Measurements from ENCODE around the gene TOMM34.

TOMM34 gene

DNA sequence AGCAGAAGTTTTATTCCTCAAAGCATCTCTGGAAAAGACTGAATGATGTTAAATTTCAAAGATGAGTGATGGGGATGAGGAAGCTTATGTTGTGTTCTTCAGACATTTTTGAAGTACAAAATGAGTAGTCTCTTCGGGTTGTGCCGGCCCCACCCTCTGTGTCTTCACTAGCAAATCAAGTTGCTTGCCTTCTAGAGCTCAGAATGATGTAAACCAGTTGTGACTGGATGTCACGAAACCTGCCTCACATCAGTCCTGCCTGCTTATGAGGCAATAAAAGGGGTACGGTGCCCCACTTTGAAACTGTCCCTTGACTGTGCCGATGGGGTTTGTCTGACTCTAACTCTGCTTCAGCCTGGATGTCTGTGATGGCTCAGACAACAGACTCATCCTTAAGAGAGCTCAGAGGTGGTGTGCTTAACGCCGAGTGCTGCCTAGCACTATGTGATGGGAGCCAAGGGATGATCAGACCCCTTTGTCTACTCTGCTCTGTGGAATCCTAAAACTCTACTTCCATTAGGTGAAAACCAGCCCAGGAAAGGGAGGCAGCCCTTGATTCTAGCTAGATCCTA is 19.0 kb downstream of the TOMM34 start:
- no peaks in the 10 kb centered on the region for H3K4me1 ChIP-seq (ENCODE audit: low read depth, poor library complexity, severe bottlenecking)
- no peaks in the 10 kb centered on the region for H3K79me2 ChIP-seq (ENCODE audit: insufficient read depth, low read depth)
- H3K9ac ChIP-seq, result no peak overlapping the region
- no peak overlapping the region for H3K4me3 ChIP-seq (IDR thresholded peaks at IDR 0.05; ENCODE audit: insufficient read depth, low read depth, low read length)
- TF ChIP-seq, protein P1, sequence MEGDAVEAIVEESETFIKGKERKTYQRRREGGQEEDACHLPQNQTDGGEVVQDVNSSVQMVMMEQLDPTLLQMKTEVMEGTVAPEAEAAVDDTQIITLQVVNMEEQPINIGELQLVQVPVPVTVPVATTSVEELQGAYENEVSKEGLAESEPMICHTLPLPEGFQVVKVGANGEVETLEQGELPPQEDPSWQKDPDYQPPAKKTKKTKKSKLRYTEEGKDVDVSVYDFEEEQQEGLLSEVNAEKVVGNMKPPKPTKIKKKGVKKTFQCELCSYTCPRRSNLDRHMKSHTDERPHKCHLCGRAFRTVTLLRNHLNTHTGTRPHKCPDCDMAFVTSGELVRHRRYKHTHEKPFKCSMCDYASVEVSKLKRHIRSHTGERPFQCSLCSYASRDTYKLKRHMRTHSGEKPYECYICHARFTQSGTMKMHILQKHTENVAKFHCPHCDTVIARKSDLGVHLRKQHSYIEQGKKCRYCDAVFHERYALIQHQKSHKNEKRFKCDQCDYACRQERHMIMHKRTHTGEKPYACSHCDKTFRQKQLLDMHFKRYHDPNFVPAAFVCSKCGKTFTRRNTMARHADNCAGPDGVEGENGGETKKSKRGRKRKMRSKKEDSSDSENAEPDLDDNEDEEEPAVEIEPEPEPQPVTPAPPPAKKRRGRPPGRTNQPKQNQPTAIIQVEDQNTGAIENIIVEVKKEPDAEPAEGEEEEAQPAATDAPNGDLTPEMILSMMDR (conservative IDR thresholded peaks at IDR 0.05; ENCODE audit: low read depth, low read length), result no peak
- H3K36me3 ChIP-seq (ENCODE audit: insufficient read depth), result no peaks in the 10 kb centered on the region; the same call in 1 of the 2 replicates
- H3K27me3 ChIP-seq (ENCODE audit: insufficient read depth, low read depth), result no peaks in the 10 kb centered on the region
- H4K20me1 ChIP-seq (ENCODE audit: insufficient read depth), result no peaks in the 10 kb centered on the region
- no peak overlapping the region for H3K4me2 ChIP-seq
- H2AFZ ChIP-seq (ENCODE audit: low read depth), result no peak overlapping the region
- H3K27ac ChIP-seq, result no peak overlapping the region

DNA sequence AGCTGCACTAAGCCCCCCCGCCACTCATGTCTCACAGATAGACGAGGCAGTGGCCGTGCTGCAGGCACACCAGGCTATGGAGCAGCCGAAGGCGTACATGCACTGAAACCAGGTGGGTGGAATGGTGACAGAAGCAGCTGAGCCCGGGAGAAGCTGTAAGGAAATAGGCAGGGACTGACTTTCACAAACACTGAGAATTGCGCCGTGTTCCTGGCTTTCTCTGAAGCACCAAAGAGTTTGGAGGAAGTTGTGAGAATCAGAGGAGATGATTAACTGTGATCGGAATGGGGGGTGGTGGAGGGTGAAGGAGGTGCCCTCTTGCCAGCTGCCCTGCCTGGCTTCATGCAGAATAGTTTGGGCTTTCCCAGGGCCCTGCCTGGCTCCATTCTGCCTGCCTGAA is 21.6 kb downstream of the TOMM34 start:
- H3K4me2 ChIP-seq, result no peak overlapping the region
- no peaks in the 10 kb centered on the region for H3K27me3 ChIP-seq (ENCODE audit: insufficient read depth, low read depth)
- H4K20me1 ChIP-seq (ENCODE audit: insufficient read depth), result no peaks in the 10 kb centered on the region
- no peak overlapping the region for H2AFZ ChIP-seq (ENCODE audit: low read depth)
- no peaks in the 10 kb centered on the region; the same call in 1 of the 2 replicates for H3K36me3 ChIP-seq (ENCODE audit: insufficient read depth)
- no peak overlapping the region for H3K4me3 ChIP-seq (IDR thresholded peaks at IDR 0.05; ENCODE audit: insufficient read depth, low read depth, low read length)
- TF ChIP-seq, protein P1 (conservative IDR thresholded peaks at IDR 0.05; ENCODE audit: low read depth, low read length), result no peak
- H3K79me2 ChIP-seq (ENCODE audit: insufficient read depth, low read depth), result no peaks in the 10 kb centered on the region
- no peaks in the 10 kb centered on the region for H3K4me1 ChIP-seq (ENCODE audit: low read depth, poor library complexity, severe bottlenecking)
- no peak overlapping the region for H3K27ac ChIP-seq
- H3K9ac ChIP-seq, result no peak overlapping the region

DNA sequence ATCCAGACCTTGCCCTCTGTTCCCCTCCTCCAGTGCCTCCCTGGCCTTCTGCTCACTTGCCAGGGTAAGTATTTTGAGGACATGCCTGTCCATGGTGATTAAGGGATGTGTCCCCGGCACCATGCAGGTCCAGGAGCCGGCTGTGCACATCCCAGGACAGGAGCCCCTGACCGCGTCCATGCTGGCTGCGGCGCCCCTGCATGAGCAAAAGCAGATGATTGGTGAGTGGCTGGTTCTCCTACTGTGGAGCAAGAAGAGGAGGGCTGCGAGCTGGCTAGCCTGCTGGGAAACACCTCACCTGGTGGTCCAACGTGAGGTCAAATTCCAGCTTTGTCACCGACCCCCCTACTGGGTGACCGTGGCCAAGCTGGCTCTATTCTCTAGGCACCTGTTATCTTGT is 23.7 kb downstream of the TOMM34 start:
- Histone ChIP-seq H3K4me1 (ENCODE audit: low read depth, poor library complexity, severe bottlenecking) (no peaks in the 10 kb centered on the region), H3K9ac (no peak overlapping the region), H2AFZ (ENCODE audit: low read depth) (no peak overlapping the region), H3K4me3 (IDR thresholded peaks at IDR 0.05; ENCODE audit: insufficient read depth, low read depth, low read length) (no peak overlapping the region), H3K4me2 (no peak overlapping the region), H3K36me3 (ENCODE audit: insufficient read depth) (no peaks in the 10 kb centered on the region), H3K27ac (no peak overlapping the region), H3K27me3 (ENCODE audit: insufficient read depth, low read depth) (no peaks in the 10 kb centered on the region), H4K20me1 (ENCODE audit: insufficient read depth) (no peaks in the 10 kb centered on the region), H3K79me2 (ENCODE audit: insufficient read depth, low read depth) (no peaks in the 10 kb centered on the region)
- TF ChIP-seq, protein P1 (conservative IDR thresholded peaks at IDR 0.05; ENCODE audit: low read depth, low read length), result no peak

DNA sequence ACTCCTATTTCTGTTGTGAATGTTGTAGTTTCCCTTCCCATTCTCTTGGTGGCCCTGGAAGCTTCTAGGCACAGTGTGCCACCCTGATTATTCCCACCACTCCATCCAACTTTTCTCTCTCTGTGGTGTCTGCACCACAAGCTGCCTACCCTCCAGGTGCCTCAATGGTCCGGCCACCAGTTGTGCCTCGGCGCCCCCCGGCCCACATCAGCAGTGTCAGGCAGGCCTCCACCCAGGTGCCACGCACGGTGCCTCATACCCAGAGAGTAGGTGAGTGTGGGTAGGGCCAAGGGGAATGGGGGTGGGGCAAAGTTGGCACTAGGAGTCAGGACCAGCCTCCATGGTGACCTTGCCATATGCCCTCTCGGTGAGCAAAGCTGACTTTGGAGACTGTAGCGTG is 27.3 kb downstream of the TOMM34 start:
- no peaks in the 10 kb centered on the region for H3K4me1 ChIP-seq (ENCODE audit: low read depth, poor library complexity, severe bottlenecking)
- no peaks in the 10 kb centered on the region for H3K27me3 ChIP-seq (ENCODE audit: insufficient read depth, low read depth)
- no peak overlapping the region for H2AFZ ChIP-seq (ENCODE audit: low read depth)
- H3K4me3 ChIP-seq (IDR thresholded peaks at IDR 0.05; ENCODE audit: insufficient read depth, low read depth, low read length), result no peak overlapping the region
- H3K9ac ChIP-seq, result no peak overlapping the region
- no peaks in the 10 kb centered on the region for H3K36me3 ChIP-seq (ENCODE audit: insufficient read depth)
- H3K4me2 ChIP-seq, result no peak overlapping the region
- no peaks in the 10 kb centered on the region for H3K79me2 ChIP-seq (ENCODE audit: insufficient read depth, low read depth)
- H4K20me1 ChIP-seq (ENCODE audit: insufficient read depth), result no peaks in the 10 kb centered on the region
- TF ChIP-seq, protein P1 (conservative IDR thresholded peaks at IDR 0.05; ENCODE audit: low read depth, low read length), result no peak
- H3K27ac ChIP-seq, result no peak overlapping the region
